NCI-H1105 (cell line): ENCODE measurements around the gene MAP3K20.
"Not testable (repeated sequence)": the region's sequence is repeated elsewhere in the genome, so short reads cannot be mapped to it uniquely, and the experiment has no call there.

Experiments used
- DNase-seq: peaks from one replicate; lab custom pipeline; 2025; lab: John Stamatoyannopoulos, UW

MAP3K20 gene

DNA sequence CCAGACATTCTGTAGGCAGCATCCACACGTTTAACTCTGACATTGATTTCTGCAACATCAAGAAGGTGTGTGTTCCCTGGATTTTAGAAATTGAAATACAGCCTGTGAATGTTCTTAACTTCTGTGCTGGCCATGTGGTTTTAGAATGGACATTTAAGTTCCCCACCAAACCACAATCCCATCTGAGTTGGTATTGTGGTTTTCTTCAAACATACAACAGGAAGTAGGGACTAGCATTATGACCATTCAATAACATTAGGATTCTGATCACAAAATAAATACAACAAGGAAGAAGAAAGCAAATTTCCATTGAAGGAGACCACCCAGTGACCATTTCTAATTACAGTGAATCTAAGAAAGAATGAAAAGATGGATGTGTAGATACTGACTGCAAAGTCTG, 51.2 kb downstream of the MAP3K20 start:
- DNase-seq = no peak

DNA sequence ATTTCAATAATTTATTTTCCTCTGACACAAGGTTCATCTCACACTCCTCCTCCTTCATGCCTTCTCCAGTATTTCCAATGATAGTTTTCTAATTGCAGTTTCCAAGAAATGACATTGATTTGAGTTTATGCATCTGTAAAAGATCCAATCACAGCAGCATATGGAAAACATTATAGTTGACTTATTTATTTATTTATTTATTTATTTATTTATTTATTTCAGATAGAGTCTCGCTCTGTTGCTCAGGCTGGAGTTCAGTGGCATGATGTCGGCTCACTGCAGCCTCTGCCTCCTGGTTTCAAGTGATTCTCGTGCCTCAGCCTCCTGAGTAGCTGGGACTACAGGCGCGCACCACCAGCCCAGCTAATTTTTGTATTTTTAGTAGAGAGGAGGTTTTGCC, 52.5 kb downstream of the MAP3K20 start:
- not testable (repeated sequence) for DNase-seq

DNA sequence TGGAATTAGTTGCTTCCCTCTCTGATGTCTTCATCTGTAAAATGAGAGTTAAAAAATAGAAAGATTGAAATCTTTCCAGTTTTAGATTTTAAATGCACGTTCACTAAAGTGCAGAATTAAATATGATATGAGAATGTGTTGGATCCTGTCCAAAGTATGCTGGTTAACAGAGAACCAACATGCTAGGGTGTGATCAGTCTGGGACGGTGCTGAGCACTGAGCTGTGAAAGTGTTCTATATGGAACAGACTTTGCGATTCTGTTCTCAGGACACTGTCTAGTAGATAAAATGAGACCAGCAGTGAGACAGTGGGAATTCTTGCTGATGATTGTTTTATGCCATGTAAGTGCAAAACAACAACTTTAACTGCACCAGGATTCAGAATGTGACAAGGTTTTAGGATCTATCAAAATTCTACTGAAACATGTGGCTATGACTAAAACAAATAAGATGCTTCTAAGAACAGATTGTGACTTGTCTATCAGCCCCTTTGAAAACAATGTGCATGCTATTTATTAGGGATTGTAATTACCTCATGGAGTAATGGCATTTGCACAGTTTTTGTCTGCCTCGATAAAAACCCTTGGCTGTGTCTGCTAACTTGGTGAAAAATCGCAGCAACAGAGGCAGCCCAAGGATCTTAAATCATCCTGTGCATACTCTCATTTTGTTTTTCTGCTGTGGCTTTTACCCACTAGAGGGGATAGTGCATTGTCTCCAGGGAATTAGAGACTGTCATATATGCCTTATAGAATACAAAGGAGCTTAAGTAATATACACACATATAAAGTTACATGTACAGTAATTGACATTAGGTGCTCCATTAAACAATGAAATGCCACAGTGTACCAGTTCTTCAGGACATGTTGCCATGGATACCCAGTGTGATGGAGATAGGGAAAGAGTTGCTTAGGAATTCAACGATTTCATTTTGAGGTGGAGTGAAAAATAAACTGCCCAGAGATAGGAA, 55.1 kb downstream of the MAP3K20 start:
- DNase-seq = no peak

DNA sequence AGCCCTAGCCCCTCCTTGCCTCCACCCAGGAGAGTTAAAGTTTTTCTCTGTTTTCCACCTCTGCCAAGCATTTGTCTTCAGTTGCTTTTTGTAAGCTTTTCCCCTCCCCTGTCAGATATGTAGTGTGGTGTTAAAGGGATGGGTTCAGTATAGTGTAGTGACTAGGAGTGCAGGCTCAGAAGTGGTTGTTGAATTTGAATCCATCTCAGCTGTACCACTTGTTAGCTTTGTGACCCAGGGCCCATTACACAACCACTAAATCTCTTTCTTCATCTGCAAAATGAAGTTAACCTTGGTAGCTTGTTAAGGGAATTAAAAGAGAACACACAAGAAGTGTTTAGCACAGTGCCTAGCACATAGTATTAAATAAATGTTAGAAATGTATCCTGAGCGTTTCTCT, 56.9 kb downstream of the MAP3K20 start:
- DNase-seq = no peak

DNA sequence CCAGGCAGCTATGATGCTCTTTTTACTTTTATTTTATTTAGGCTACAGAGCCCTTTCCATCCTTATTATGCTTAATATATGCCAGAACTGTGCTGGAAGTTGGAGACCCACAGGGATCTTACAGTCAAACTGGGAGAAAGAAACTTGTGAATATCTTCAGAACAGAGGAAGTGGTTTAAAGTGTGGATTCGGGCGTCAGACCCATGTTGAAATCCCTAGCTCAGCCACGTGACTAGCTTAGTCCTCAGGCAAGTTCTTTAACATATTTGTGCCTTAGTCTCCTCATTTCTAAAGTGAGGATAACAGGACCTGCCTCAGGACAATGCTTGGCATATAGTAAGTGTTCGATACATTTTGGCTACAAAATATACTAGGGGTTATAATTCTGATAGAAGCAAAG, 59.1 kb downstream of the MAP3K20 start:
- no peak for DNase-seq

DNA sequence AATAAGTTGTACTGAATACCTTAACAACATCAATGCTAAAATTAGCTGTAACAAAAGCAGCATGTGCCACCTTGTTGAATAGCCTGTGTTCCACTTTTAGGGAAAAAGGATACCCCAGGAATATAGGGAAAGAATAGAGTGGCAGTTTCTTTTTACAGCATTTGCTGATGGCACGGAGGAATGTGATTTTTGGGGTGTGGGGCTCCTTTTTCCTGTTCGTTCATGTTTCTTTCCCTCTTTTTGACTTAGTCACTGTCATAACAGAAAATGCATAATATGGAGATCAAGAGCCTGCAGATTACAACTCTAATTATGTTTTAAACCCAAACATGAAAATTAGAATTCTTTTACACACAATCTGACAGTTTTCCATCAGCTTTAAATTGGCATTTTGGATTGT, 60.4 kb downstream of the MAP3K20 start:
- DNase-seq = no peak

DNA sequence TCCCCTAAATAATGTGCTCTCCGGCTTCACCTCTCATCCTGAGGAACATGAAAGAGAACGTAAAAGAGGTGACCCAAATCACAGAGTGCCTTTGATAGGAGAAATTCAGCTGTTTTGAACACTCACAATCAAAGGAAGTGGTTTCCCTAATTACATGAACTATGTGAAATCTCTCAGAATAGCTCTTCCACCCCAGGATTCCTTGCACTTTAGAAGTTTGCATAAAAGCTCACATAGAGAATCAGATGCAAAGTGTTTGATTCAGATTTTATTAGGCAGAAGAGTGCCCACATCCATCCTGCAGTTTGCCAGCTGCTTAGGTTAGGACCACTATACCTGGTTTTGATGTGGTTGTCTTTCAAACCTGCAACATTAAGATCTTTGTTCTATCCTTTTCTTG, 61.0 kb downstream of the MAP3K20 start:
- DNase-seq = no peak

DNA sequence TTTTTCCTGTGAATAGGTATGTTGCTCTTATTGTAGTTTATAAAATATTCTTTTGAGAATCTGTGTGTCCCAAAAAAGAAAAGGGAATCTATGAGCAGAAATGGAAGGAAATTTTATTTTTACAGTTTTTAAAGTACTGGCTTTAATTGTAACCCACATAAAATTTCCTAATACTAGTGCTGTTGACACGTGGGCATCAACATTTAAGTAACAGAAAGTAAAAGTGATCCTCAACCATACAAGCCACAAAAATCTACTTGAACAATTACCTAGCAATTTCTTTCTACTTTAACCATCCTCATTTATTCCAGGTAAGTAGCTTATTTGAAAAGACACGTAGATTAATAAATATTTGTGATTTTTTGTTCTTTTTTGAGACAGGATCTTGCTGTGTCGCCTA, 62.0 kb downstream of the MAP3K20 start:
- DNase-seq = no peak

DNA sequence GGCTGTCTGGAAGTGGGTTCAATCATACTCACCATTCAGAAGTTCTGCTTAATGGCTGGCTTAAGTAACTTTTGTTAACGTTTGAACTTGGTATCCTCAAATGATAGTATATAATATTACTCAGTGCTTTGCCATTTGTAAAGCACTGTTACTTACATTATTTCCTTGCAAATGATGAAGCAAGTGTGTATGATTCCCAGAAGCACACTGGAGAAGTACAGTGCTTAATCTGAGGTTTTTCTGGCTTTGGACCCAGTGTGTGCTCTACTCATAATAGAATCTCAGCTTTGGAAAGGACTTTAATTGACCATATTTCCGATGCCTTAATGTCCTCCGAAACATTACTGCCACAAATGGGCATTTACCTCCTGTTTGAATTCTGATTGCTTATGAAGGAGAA, 63.3 kb downstream of the MAP3K20 start:
- no peak for DNase-seq

DNA sequence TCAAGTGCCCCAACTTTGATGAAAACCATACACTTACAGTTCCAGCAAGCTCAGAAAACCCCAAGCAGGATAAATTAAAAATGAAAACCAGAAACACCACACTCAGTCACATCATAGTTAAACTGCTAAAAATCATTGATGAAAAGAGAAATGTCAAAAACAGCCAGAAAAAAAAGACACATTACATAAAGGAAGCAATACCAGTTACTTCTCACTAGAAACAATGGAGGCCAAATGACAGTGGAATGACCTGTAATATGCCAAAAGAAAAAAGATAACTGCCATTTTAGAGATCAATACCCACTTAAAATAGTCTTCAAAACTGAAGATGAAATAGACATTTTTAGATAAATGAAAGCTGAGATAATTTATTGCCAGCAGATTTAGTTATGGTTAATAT, 66.0 kb downstream of the MAP3K20 start:
- DNase-seq = no peak

DNA sequence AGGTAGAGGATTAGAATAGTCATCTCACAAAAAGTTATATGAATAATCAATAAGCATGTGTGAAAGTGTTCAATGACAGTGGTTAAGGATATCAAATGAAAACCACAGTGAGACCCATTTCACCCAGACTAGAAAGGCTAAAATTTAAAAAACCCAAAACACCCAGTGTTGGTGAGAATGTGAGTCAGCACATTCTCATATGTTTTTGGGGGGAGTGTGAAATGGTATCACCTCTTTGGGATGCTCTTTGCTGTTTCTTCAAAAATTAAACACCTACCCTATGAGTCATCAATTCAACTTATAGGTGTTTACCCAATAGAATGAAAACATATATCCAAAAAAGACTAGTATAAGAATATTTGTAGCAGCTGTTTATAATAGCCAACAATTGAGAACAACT, 69.8 kb downstream of the MAP3K20 start:
- no peak for DNase-seq

DNA sequence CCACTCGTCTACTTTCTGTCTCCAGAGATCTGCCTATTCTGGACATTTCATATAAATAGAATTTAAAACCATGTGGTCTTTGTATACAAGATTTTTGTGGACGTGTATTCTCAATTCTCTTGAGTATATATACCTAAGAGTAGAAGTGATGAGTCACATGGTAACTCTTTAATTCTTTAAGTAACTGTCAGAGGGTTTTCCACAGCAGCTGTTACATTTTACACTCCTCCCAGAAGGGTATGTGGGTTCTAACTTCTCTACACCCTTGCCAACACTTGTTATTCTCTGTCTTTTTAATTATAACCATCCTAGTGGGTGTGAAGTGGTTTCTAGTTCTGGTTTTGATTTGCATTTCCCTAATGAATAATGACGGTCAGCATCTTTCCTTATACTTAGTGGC, 70.9 kb downstream of the MAP3K20 start:
- no peak for DNase-seq

DNA sequence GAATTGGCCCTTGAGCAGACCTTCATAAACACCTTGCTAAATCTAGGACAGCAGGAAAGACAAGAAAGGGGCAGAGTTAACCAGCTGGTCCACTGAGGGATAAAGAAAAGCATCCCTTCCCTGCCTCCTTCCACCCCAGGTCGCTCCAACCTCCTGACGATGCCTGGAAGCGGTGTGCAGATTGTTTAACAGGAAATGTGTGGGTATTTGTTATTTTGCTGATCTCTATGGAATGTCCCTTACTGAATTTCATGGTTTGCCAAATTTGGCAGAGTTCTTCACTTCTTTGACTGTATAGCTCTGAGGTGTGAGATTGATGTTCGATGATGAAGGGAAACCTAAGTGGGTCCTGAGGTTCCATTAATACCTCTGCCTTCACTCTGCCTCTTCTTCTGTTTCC, 72.9 kb downstream of the MAP3K20 start:
- DNase-seq = no peak

DNA sequence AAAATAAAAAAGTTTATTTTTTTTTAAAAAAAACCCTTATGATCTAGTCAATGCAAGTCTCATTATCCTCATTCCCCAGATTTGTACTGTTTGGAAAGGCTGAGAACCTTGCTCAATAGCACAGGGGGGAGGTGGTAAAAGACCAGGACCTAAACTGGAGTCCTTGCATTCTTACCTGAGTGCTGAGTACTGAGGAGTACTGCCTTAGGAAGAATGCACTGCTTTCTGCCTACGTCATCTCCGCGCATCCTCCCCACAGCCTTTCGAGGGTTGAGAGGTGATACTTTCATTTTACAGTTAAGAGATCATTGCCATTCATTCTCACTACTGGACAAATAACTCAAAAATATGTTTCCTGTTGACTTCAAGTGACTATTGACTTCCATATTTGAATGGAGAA, 73.8 kb downstream of the MAP3K20 start:
- DNase-seq = no peak

DNA sequence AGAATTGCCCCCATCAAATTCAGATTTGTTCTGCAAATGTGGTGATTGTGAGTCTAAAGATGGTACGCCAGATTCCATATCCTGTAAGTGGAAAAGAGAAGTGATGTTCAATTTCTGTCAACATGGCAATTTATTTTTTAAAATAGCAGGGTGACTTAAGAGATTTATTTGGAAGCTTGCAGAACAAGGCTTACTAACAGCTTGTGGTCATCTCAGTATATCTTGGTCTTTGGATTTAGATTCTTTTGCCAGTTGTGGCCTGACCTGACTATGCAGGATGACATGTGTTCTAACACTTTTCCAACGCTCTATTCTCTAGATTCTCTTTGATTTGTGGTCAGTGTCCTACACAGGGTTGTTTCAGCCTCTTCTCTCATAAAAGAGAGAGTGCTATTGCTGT, 74.4 kb downstream of the MAP3K20 start:
- DNase-seq = no peak

DNA sequence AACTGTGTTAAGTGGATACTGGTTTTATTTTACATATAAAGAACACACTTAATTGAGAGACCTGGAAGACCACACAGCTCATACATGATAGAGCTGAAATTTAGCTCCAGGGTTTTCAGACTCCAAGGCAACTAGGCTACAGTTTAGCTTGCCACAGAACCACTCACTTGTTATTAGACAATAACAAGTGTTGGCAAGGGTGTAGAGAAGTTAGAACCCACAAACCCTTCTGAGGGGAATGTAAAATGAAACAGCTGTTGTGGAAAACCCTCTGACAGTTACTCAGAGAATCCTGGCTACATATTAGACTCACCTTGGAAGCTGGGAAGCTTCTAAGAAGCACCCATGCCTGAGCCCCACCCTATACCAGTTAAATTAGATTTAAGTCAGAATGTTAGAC, 75.3 kb downstream of the MAP3K20 start:
- DNase-seq = no peak

DNA sequence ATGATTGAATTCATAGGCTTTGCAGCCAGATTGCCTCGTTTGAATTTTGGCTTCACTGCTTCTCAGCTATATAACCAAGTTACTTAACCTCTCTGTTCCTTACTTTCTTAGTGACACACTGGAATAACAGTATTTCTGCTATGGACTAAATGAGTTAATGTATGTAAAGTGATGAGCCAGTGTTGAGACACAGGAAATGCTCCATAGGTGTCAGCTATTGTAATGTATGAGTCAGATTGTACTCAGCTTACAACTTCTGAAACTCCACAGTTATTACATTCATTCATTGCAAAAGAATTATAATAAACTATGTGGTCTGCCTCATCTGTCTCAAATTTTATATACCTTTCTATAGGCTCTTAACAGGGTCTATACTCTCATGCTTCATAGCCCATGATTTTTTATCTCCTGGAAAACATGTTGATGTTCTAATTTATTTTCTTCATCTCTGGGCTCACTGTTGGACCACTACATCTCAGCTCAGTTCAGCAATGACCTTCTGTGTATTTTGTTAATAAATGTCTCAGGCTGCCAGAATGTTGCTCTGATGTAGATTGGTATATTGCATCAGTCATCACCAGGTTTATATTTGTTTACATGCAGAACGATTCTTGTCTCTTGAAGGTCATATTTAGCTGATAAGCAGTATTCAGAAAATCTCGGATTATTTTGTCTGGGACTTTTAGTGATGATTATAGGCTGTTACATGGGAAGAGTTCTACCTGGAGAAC, 76.2 kb downstream of the MAP3K20 start:
- DNase-seq = no peak

DNA sequence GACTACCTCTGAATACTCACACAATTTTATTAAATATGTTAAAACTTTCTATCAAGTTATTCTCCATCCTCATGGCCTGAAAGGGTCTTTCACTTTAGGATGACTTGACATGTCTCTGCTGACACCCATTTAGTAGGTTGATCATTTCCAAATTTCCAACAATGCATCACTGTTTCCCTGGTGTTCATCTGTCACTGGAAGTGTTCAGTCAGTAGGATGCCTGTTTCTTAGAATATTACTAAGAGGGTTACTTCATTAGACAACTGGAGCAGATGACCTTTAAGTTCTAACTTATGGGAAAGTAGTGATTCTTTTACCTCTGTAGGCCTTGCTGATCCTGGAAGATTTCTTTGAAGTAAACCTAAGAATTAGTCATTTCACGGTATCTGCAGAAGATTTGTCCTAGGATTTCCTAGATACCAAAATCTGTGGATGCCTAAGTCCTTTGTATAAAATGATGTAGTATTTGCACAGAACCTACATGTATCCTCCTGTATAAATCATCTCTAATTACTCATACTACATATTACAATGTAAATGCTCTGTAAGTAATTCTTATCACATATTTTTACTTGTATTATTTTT, 77.7 kb downstream of the MAP3K20 start:
- no peak for DNase-seq

DNA sequence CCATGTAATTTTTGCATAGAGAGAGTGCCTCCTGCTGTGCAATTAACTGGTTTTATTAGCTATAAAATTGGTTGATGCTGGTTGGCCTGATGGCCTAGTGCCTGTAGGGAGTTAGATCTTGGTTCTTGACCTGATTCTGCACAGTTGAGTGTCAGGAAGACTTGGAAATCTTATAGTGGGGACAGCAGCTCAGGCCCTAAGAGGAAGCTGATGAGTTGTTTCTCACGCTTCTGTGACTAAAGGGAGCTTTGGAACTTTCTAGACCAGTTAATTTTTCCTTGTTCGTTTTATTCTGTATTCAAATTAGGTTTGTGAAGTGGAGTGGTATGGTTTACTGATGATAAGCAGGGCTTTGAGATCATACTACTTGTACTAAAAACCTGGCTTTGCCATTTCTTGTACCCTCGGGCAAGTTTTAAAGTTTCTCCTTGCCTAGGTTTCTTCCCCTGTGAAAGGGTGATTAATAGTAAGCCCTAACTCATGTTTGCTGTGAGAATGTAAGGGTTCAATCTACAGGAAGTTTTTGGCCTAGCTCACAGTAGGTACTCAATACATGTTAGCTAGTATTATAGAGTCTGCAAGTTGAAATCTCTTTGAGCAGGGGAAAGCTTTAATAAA, 82.1 kb downstream of the MAP3K20 start:
- DNase-seq = no peak

DNA sequence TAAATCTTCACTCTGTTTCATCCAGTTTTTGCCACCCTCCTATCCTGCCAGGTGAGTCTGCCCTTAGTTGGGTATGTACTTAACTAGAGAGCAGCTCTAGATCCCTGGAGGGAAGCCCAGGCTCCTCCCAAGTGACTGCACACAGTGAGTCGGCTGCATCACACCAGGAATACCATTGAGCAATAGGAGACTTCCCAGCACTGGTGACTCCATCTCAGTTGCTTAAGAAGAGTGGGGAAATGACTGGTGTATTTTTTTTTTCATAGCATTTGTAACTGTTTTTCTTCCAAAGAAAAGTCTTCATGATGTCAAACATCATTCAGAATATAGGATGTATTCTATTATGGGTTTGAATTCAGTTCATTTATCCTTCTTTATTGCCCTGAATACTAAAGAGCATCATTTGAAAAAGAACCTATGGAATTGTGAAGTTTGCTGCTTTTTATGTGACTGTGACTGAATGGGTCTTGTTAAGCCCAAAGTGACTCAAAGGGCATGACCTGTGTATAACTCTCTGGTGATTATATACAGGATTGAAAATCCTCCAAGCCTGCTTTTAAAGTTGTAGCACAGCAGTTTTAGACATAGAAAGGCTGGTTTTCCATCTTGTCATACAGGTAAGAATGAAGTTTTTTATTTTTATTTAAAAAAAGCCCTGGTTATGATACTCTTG, 84.3 kb downstream of the MAP3K20 start:
- no peak for DNase-seq

DNA sequence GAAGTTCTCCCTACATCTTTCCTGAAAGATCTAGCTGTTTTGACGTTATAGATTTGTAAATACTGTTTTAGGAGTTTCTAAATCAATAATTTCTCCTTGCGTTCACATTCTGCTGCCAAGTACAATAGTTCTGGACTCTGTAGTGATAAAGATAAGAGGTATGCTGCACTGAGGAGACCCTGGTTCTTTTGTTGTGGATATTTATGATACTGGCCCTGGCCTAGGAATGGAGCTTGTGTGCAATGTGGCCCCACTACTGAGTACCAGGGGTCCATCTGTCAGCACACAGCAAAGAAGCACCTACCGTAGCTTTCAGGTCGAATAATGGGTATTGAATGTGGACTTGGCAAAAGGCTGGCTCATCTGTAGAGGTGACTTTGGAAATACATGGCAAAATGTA, 85.0 kb downstream of the MAP3K20 start:
- no peak for DNase-seq

DNA sequence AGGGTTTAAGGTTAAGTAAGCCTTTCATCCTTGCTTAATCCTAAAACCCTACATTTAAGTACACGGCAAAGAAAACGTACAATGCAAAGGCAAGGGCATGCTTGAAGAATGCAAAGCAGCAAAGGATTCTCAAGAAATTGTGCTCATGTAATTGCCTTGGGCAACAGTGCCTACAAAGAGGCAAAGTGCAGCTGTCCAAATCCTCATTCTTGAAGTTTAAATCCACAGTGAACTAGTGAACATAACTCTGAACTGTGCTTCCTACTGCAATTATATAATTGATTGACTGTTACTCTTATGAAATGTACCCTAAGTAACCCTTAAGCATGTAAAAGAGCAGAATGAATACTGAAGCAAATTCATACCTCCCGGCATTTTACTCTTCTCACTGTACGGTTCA, 85.4 kb downstream of the MAP3K20 start:
- DNase-seq = no peak
